OCI-LY7 (cell line): ENCODE data around the gene CHRNA4. TPM values are rescaled to one million over a fixed set of nuclear protein-coding genes. Genes with fewer than 3 reads are reported as not detected.

Source experiments
- BruUV-seq: library from RNA; stranded (reverse); fragments of 400-500 nt; replicated peaks from 2 replicates; lab custom pipeline; 2021; lab: Mats Ljungman, UMichigan
- CTCF ChIA-PET: fragments of 300-600 bp; sonication (Branson Sonifier 250); formaldehyde crosslinking; loops from one replicate; lab custom pipeline; 2022; ENCODE audit warnings: antibody characterized with exemption; ENCODE audit not compliant: unreplicated experiment; lab: Charles Lee
- POLR2A ChIA-PET: fragments of 300-600 bp; sonication (Branson Sonifier 250); formaldehyde crosslinking; loops from one replicate; lab custom pipeline; 2022; ENCODE audit warnings: antibody characterized with exemption; lab: Charles Lee
- DNase-seq: peaks from one replicate; pipeline ENCODE4 v3.0.0-alpha.2; 2015; ENCODE audit warnings: low spot score
- H2AFZ ChIP-seq: fragments of 200-600 bp; sonication (generic), shearing (Covaris generic); 2 replicates; pipeline ENCODE4 v1.6.1; 2014; ENCODE audit warnings: mild to moderate bottlenecking, antibody characterized with exemption, low read length, moderate library complexity
- H3K27ac ChIP-seq: fragments of 200-600 bp; sonication (generic); 2 replicates; pipeline ENCODE4 v1.5.1; 2014; ENCODE audit warnings: mixed run types, low read depth, mild to moderate bottlenecking, moderate library complexity, low read length, inconsistent platforms; ENCODE audit not compliant: poor library complexity, severe bottlenecking
- H3K36me3 ChIP-seq: fragments of 200-600 bp; sonication (generic); 2 replicates; pipeline ENCODE4 v1.6.1; 2014; ENCODE audit warnings: mild to moderate bottlenecking, antibody characterized with exemption, low read length, moderate library complexity, mixed read lengths; ENCODE audit not compliant: insufficient read depth
- H3K4me1 ChIP-seq: fragments of 200-600 bp; sonication (generic); 2 replicates; pipeline ENCODE4 v1.5.1; 2014; ENCODE audit warnings: mild to moderate bottlenecking, low read length; ENCODE audit not compliant: insufficient read depth, poor library complexity, severe bottlenecking
- H3K4me2 ChIP-seq: fragments of 200-600 bp; sonication (generic); 2 replicates; pipeline ENCODE4 v1.6.1; 2014; ENCODE audit warnings: mild to moderate bottlenecking, low read length
- H3K4me3 ChIP-seq: fragments of 200-600 bp; sonication (generic); 2 replicates; pipeline ENCODE4 v1.5.1; 2014; ENCODE audit warnings: mild to moderate bottlenecking, low read depth, low read length; ENCODE audit not compliant: poor library complexity, severe bottlenecking
- H3K79me2 ChIP-seq: fragments of 200-600 bp; sonication (generic); 2 replicates; pipeline ENCODE4 v1.6.1; 2016; ENCODE audit warnings: low read depth, mild to moderate bottlenecking, low read length, moderate library complexity, mixed read lengths; ENCODE audit not compliant: insufficient read depth
- H3K9me2 ChIP-seq: fragments of 200-600 bp; sonication (generic); 2 replicates; pipeline ENCODE4 v1.6.1; 2016; ENCODE audit warnings: mild to moderate bottlenecking, low read length, mixed read lengths; ENCODE audit not compliant: insufficient read depth
- H3K9me3 ChIP-seq: fragments of 200-600 bp; sonication (generic); 2 replicates; pipeline ENCODE4 v1.6.1; 2014; ENCODE audit warnings: mild to moderate bottlenecking, mixed run types, low read length, mixed read lengths
- H4K20me1 ChIP-seq: fragments of 200-600 bp; sonication (generic); 2 replicates; pipeline ENCODE4 v1.6.1; 2014; ENCODE audit warnings: mild to moderate bottlenecking, antibody characterized with exemption, low read length, moderate library complexity, mixed read lengths; ENCODE audit not compliant: insufficient read depth
- EZH2phosphoT487 ChIP-seq: fragments of 200-600 bp; sonication (generic); IDR thresholded peaks from 2 replicates; pipeline ENCODE4 v1.6.1; 2018; ENCODE audit warnings: low read depth, borderline replicate concordance, mild to moderate bottlenecking, mixed run types, antibody characterized with exemption, low read length, moderate library complexity, mixed read lengths
- intact Hi-C: fragments of 100-400 bp; cut with micrococcal nuclease; formaldehyde crosslinking; loops from one replicate; pipeline ENCODE4 v1.10.0; 2022; ENCODE audit not compliant: unreplicated experiment
- total RNA-seq, 2 experiments: library from RNA; depleted of rRNA in 1 of 2; stranded (reverse); fragments of >200 nt in 1 of 2; shearing (Covaris generic) in 1 of 2; gene quantifications; 2 replicates each; pipeline ENCODE4 v1.2.3, GENCODE V29; 2014 to 2022
- TF ChIP-seq, protein P1 (sequence below): fragments of 200-600 bp; sonication (generic); conservative IDR thresholded peaks from 2 replicates; pipeline ENCODE4 v1.5.1; 2014; ENCODE audit warnings: mild to moderate bottlenecking, antibody characterized with exemption, low read length, moderate library complexity, mixed read lengths

CHRNA4 gene
- total RNA-seq, 2 experiments from 2014 or later, result not detected

- Histone ChIP-seq H3K4me3 (no peak overlapping the region), H4K20me1 (no peaks in the 10 kb centered on the region), H3K4me1 (no peaks in the 10 kb centered on the region), H3K36me3 (no peaks in the 10 kb centered on the region), H3K79me2 (no peaks in the 10 kb centered on the region), H3K9me3 (no peaks in the 10 kb centered on the region), H3K27ac (no peak overlapping the region), H2AFZ (no peak overlapping the region), H3K9me2 (no peaks in the 10 kb centered on the region), H3K4me2 (no peak overlapping the region)
- TF ChIP-seq, protein P1, sequence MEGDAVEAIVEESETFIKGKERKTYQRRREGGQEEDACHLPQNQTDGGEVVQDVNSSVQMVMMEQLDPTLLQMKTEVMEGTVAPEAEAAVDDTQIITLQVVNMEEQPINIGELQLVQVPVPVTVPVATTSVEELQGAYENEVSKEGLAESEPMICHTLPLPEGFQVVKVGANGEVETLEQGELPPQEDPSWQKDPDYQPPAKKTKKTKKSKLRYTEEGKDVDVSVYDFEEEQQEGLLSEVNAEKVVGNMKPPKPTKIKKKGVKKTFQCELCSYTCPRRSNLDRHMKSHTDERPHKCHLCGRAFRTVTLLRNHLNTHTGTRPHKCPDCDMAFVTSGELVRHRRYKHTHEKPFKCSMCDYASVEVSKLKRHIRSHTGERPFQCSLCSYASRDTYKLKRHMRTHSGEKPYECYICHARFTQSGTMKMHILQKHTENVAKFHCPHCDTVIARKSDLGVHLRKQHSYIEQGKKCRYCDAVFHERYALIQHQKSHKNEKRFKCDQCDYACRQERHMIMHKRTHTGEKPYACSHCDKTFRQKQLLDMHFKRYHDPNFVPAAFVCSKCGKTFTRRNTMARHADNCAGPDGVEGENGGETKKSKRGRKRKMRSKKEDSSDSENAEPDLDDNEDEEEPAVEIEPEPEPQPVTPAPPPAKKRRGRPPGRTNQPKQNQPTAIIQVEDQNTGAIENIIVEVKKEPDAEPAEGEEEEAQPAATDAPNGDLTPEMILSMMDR, result no peak
- TF ChIP-seq EZH2phosphoT487, result no peak
- ChIA-PET POLR2A (no interaction called here), CTCF (no interaction called here)
- DNase-seq, result no peak
- no TSS peak for BruUV-seq
- intact Hi-C loops, result no loop called here
These were observed 16.2 kb upstream of the CHRNA4 start for GRCh38 chr20:63377256-63377941.

- TF ChIP-seq, protein P1, result no peak
- no peak for TF ChIP-seq EZH2phosphoT487
These were observed 15.4 kb upstream of the CHRNA4 start for GRCh38 chr20:63376283-63377250.

More at GRCh38 chr20:63376283-63377250, 15.4 kb upstream of the CHRNA4 start:
- Histone ChIP-seq H3K4me2 (no peak overlapping the region), H3K36me3 (no peaks in the 10 kb centered on the region), H3K4me3 (no peak overlapping the region), H3K79me2 (no peaks in the 10 kb centered on the region), H2AFZ (no peak overlapping the region), H3K9me3 (no peaks in the 10 kb centered on the region), H4K20me1 (no peaks in the 10 kb centered on the region), H3K4me1 (no peaks in the 10 kb centered on the region), H3K27ac (no peak overlapping the region), H3K9me2 (no peaks in the 10 kb centered on the region)
- ChIA-PET POLR2A (no interaction called here), CTCF (no interaction called here)
- no peak for DNase-seq
- intact Hi-C loops, result no loop called here
- no TSS peak for BruUV-seq
